HEK293 (cell line): ENCODE data around the gene BICRAL.

ENCODE experiments used
- CTCF ChIA-PET: fragments of 350-600 bp; formaldehyde crosslinking; extraction: SDS; loops from one replicate; lab custom pipeline; 2021; ENCODE audit warnings: antibody characterized with exemption; lab: Yijun Ruan, JAX
- POLR2A ChIA-PET: fragments of 300-600 bp; formaldehyde crosslinking; extraction: SDS; loops from one replicate; lab custom pipeline; 2020; ENCODE audit warnings: antibody characterized with exemption, inconsistent platforms; lab: Yijun Ruan, JAX
- H3K27ac ChIP-seq: fragments of 200-500 bp; sonication (Bioruptor generic); 2 replicates; pipeline ENCODE4 v1.5.1; 2014; ENCODE audit warnings: low read depth, low read length, control low read depth, inconsistent platforms; ENCODE audit errors: extremely low read depth
- H3K36me3 ChIP-seq, 2 experiments: fragments of 200-500 bp in 1 of 2; sonication (Bioruptor generic) in 1 of 2; 1 replicate in 1 of 2; 2 replicates in 1 of 2; pipeline ENCODE4 v1.5.1; 2014 to 2017; ENCODE audit warnings: inconsistent platforms in 2 of 2, low read length in 2 of 2; ENCODE audit not compliant: control insufficient read depth in 2 of 2, insufficient read depth in 1 of 2
- H3K4me1 ChIP-seq: fragments of 200-500 bp; sonication (Bioruptor generic); 2 replicates; pipeline ENCODE4 v1.5.1; 2014; ENCODE audit warnings: mild to moderate bottlenecking, low read length, inconsistent platforms; ENCODE audit not compliant: control insufficient read depth, insufficient read depth
- H3K4me3 ChIP-seq: 2 replicates; pipeline ENCODE4 v1.5.1; 2011; ENCODE audit warnings: low read depth, mild to moderate bottlenecking, control low read depth, low read length, moderate library complexity
- H3K9me3 ChIP-seq: fragments of 200-500 bp; sonication (Bioruptor generic); 2 replicates; pipeline ENCODE4 v1.5.1; 2014; ENCODE audit warnings: low read depth, low read length, inconsistent platforms; ENCODE audit not compliant: control insufficient read depth, insufficient read depth
- ATF2 ChIP-seq: fragments of 450-650 bp; formaldehyde crosslinking; IDR thresholded peaks from 2 replicates; pipeline ENCODE4 v1.5.1; 2016; ENCODE audit warnings: missing biosample characterization, missing genetic modification characterization, low read depth
- BCL11B ChIP-seq: fragments of 450-650 bp; formaldehyde crosslinking; IDR thresholded peaks from 2 replicates; pipeline ENCODE4 v1.5.1; 2016; ENCODE audit warnings: low read depth, missing biosample characterization, missing genetic modification characterization
- GLI4 ChIP-seq: fragments of 450-650 bp; formaldehyde crosslinking; IDR thresholded peaks from 2 replicates; pipeline ENCODE4 v1.5.1; 2016; ENCODE audit warnings: missing biosample characterization, missing genetic modification characterization
- GLIS1 ChIP-seq: fragments of 450-650 bp; formaldehyde crosslinking; IDR thresholded peaks from 2 replicates; pipeline ENCODE4 v1.5.1; 2016; ENCODE audit warnings: missing biosample characterization, missing genetic modification characterization
- HOXD13 ChIP-seq: sonication (generic); formaldehyde crosslinking; IDR thresholded peaks from 2 replicates; pipeline ENCODE4 v1.8.0; 2022; ENCODE audit warnings: missing genetic modification reagents, borderline replicate concordance
- KLF16 ChIP-seq: fragments of 450-650 bp; formaldehyde crosslinking; IDR thresholded peaks from 2 replicates; pipeline ENCODE4 v1.5.1; 2017; ENCODE audit warnings: missing biosample characterization, missing genetic modification characterization
- MZF1 ChIP-seq: fragments of 450-650 bp; formaldehyde crosslinking; IDR thresholded peaks from 2 replicates; pipeline ENCODE4 v1.5.1; 2017; ENCODE audit warnings: missing biosample characterization, missing genetic modification characterization, borderline replicate concordance
- OVOL3 ChIP-seq: fragments of 450-650 bp; formaldehyde crosslinking; IDR thresholded peaks from 2 replicates; pipeline ENCODE4 v1.5.1; 2016; ENCODE audit warnings: missing biosample characterization, missing genetic modification characterization
- PATZ1 ChIP-seq: fragments of 450-650 bp; formaldehyde crosslinking; IDR thresholded peaks from 2 replicates; pipeline ENCODE4 v1.5.1; 2016; ENCODE audit warnings: missing biosample characterization, missing genetic modification characterization
- PRDM4 ChIP-seq: fragments of 450-650 bp; formaldehyde crosslinking; IDR thresholded peaks from 2 replicates; pipeline ENCODE4 v1.5.1; 2017; ENCODE audit warnings: missing biosample characterization, missing genetic modification characterization
- SCRT2 ChIP-seq: fragments of 450-650 bp; formaldehyde crosslinking; IDR thresholded peaks from 2 replicates; pipeline ENCODE4 v1.5.1; 2016; ENCODE audit warnings: missing biosample characterization, missing genetic modification characterization
- TRIM28 ChIP-seq: IDR thresholded peaks from 2 replicates; pipeline ENCODE4 v1.6.1; 2011; ENCODE audit warnings: low read length, control low read depth, borderline replicate concordance
- ZBTB17 ChIP-seq: fragments of 450-650 bp; formaldehyde crosslinking; IDR thresholded peaks from 2 replicates; pipeline ENCODE4 v1.5.1; 2016; ENCODE audit warnings: missing biosample characterization, missing genetic modification characterization
- ZEB2 ChIP-seq: fragments of 450-650 bp; formaldehyde crosslinking; IDR thresholded peaks from 2 replicates; pipeline ENCODE4 v1.5.1; 2016; ENCODE audit warnings: missing biosample characterization, missing genetic modification characterization
- ZFHX2 ChIP-seq: fragments of 450-650 bp; formaldehyde crosslinking; conservative IDR thresholded peaks from 2 replicates; pipeline ENCODE4 v1.5.1; 2016; ENCODE audit warnings: missing biosample characterization, missing genetic modification characterization
- ZNF140 ChIP-seq: fragments of 450-650 bp; formaldehyde crosslinking; IDR thresholded peaks from 2 replicates; pipeline ENCODE4 v1.5.1; 2016; ENCODE audit warnings: missing biosample characterization, missing genetic modification characterization
- ZNF274 ChIP-seq, 2 experiments: fragments of 200-500 bp in 1 of 2; fragments of 450-650 bp in 1 of 2; sonication (Bioruptor generic) in 1 of 2; formaldehyde crosslinking in 1 of 2; IDR thresholded peaks; 2 replicates each; pipeline versions ENCODE4 v1.5.1 to v1.6.1; 2014 to 2016; ENCODE audit warnings: borderline replicate concordance in 1 of 2, inconsistent platforms in 1 of 2, low read length in 1 of 2, missing biosample characterization in 1 of 2, missing genetic modification characterization in 1 of 2
- ZNF292 ChIP-seq: fragments of 450-650 bp; formaldehyde crosslinking; IDR thresholded peaks from 2 replicates; pipeline ENCODE4 v1.5.1; 2016; ENCODE audit warnings: low read depth, missing biosample characterization, missing genetic modification characterization, borderline replicate concordance
- ZNF391 ChIP-seq: fragments of 450-650 bp; formaldehyde crosslinking; IDR thresholded peaks from 2 replicates; pipeline ENCODE4 v1.5.1; 2016; ENCODE audit warnings: low read depth, missing biosample characterization, missing genetic modification characterization, borderline replicate concordance
- ZNF621 ChIP-seq: fragments of 450-650 bp; formaldehyde crosslinking; IDR thresholded peaks from 2 replicates; pipeline ENCODE4 v1.5.1; 2017; ENCODE audit warnings: missing biosample characterization, missing genetic modification characterization
- ZNF623 ChIP-seq: fragments of 450-650 bp; formaldehyde crosslinking; IDR thresholded peaks from 2 replicates; pipeline ENCODE4 v1.5.1; 2016; ENCODE audit warnings: missing biosample characterization, missing genetic modification characterization
- ZNF843 ChIP-seq: fragments of 450-650 bp; formaldehyde crosslinking; IDR thresholded peaks from 2 replicates; pipeline ENCODE4 v1.5.1; 2016; ENCODE audit warnings: missing biosample characterization, missing genetic modification characterization
- ZSCAN16 ChIP-seq: fragments of 450-650 bp; formaldehyde crosslinking; IDR thresholded peaks from 2 replicates; pipeline ENCODE4 v1.5.1; 2016; ENCODE audit warnings: missing biosample characterization, missing genetic modification characterization
- ZSCAN4 ChIP-seq: fragments of 450-650 bp; formaldehyde crosslinking; IDR thresholded peaks from 2 replicates; pipeline ENCODE4 v1.5.1; 2017; ENCODE audit warnings: missing biosample characterization, missing genetic modification characterization

The BICRAL gene

GRCh38 chr6:42756722-42757121, 25.1 kb upstream of the BICRAL start:
- Histone ChIP-seq H3K9me3 (no peaks in the 10 kb centered on the region), H3K27ac (no peak overlapping the region), H3K4me3 (no peak overlapping the region), H3K36me3 (no peaks in the 10 kb centered on the region), H3K4me1 (no peaks in the 10 kb centered on the region)
- no peak for TF ChIP-seq ZNF292 (tag by site-specific recombination)
- TF ChIP-seq ZNF391 (tag by site-specific recombination) = no peak
- no peak for TF ChIP-seq ZNF274 (IDR thresholded peaks at IDR 0.05; ENCODE audit: low read length)
- no peak for TF ChIP-seq ZNF274 (tag by site-specific recombination; IDR thresholded peaks at IDR 0.05; ENCODE audit: borderline replicate concordance)
- no peak for TF ChIP-seq ZNF621 (tag by site-specific recombination)
- no peak for TF ChIP-seq ZNF623 (tag by site-specific recombination)
- TF ChIP-seq OVOL3 (tag by site-specific recombination) = no peak
- TF ChIP-seq ZNF843 (tag by site-specific recombination) = no peak
- TF ChIP-seq MZF1 (tag by site-specific recombination) = no peak
- no peak for TF ChIP-seq GLIS1 (tag by site-specific recombination)
- no peak for TF ChIP-seq PRDM4 (tag by site-specific recombination)
- no peak for TF ChIP-seq ZEB2
- CTCF ChIA-PET = no interaction called here
- POLR2A ChIA-PET = interaction anchor here (1.4 to 2.7 kb wide), 2 partner anchors 10 to 12 kb away, joined by 3 to 9 read pairs; partner anchors contain the start of gene TBCC

GRCh38 chr6:42758756-42759430, 23.0 kb upstream of the BICRAL start:
- Histone ChIP-seq H3K4me3 (no peak overlapping the region), H3K36me3 (no peaks in the 10 kb centered on the region), H3K4me1 (no peaks in the 10 kb centered on the region; the same call in 1 of the 2 replicates), H3K27ac (no peak overlapping the region), H3K9me3 (no peaks in the 10 kb centered on the region)
- TF ChIP-seq TRIM28 (no peak), ATF2 (tag by site-specific recombination) (no peak), ZBTB17 (tag by site-specific recombination) (no peak), ZSCAN16 (tag by site-specific recombination) (no peak), ZSCAN4 (tag by site-specific recombination) (no peak), ZNF391 (tag by site-specific recombination) (no peak), KLF16 (no peak), BCL11B (tag by site-specific recombination) (no peak), ZNF140 (tag by site-specific recombination) (no peak), OVOL3 (tag by site-specific recombination) (no peak), SCRT2 (tag by site-specific recombination) (no peak), PATZ1 (tag by site-specific recombination) (no peak), ZFHX2 (tag by site-specific recombination) (no peak), HOXD13 (CRISPR knock-in tag) (no peak), GLI4 (no peak)
- POLR2A ChIA-PET = interaction anchor here (0.6 to 1.1 kb wide), 5 partner anchors 10 to 821 kb away, joined by 3 to 4 read pairs (median 3); no protein-coding TSS in a partner anchor
- CTCF ChIA-PET = no interaction called here
